ENCODE data around the gene MAST4.

MAST4 gene

DNA sequence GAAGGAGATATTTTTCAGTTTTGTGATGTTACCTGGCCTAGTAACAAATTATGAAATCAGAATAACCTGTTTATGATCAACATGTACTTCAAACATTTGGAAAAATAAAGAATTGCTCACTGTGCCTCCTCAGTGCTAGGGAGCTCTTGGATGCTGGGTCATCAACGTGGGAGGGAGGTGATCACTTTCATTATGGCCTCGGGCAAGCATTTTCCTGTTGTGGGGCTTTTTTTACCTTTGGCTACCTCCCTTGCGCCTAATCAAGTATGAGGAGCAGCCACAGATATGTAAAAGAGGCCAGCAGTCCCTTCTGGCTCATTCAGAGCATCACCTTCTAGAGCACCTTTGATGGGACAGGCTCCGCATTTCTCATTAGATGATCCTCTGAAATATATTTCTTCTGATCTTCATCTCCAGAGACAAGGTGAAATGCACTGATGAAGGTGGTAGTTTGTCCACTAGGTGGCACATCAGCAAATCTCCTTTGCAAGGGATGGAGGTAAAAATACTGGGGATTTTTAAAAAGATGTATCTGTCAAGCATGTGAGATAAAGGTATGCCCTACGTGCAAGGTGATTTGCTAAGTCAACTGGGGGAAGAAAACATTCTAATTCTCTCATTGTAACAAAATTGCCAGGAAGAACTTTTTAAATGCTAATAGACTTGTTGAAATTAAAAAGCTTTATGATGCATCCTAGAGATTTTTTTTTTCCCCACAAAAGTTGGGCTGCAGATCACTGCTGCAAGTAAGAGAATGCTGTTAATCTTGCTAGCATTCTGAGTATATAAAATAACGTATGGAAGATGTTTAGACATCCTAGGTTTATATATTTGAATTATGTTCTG is 218.2 kb downstream of the MAST4 start:
- Histone ChIP-seq H3K27ac (ENCODE audit: low read length) (no peak overlapping the region), H3K27me3 (replicated peaks; ENCODE audit: insufficient read depth, low read length) (no peaks in the 10 kb centered on the region), H4K20me1 (ENCODE audit: insufficient read depth, low read length) (no peaks in the 10 kb centered on the region), H3K79me2 (ENCODE audit: low read length) (no peaks in the 10 kb centered on the region), H3F3A (ENCODE audit: insufficient read depth, low read length) (no peaks in the 10 kb centered on the region), H3K9me2 (replicated peaks; ENCODE audit: insufficient read depth, low read length) (no peaks in the 10 kb centered on the region), H2AFZ (ENCODE audit: low read length) (no peak overlapping the region), H3K4me2 (ENCODE audit: low read depth, low read length) (peak overlapping the region; percentile 19; the same call in 1 of the 2 replicates), H3K9ac (ENCODE audit: low read length) (no peak overlapping the region), H3K4me3 (ENCODE audit: low read length) (no peak overlapping the region), H3K36me3 (replicated peaks; ENCODE audit: insufficient read depth, low read length) (no peaks in the 10 kb centered on the region), H3K9me3 (replicated peaks; ENCODE audit: insufficient read depth, low read length) (no peaks in the 10 kb centered on the region), H3K4me1 (ENCODE audit: low read length) (no peaks in the 10 kb centered on the region)
- DNase-seq: peak; percentile 61
- TF ChIP-seq EZH2 (optimal IDR thresholded peaks at IDR 0.05; ENCODE audit: low read depth, low read length): no peak
- TF ChIP-seq EZH2phosphoT487 (IDR thresholded peaks at IDR 0.05; ENCODE audit: low read length): no peak
- TF ChIP-seq, protein P1, sequence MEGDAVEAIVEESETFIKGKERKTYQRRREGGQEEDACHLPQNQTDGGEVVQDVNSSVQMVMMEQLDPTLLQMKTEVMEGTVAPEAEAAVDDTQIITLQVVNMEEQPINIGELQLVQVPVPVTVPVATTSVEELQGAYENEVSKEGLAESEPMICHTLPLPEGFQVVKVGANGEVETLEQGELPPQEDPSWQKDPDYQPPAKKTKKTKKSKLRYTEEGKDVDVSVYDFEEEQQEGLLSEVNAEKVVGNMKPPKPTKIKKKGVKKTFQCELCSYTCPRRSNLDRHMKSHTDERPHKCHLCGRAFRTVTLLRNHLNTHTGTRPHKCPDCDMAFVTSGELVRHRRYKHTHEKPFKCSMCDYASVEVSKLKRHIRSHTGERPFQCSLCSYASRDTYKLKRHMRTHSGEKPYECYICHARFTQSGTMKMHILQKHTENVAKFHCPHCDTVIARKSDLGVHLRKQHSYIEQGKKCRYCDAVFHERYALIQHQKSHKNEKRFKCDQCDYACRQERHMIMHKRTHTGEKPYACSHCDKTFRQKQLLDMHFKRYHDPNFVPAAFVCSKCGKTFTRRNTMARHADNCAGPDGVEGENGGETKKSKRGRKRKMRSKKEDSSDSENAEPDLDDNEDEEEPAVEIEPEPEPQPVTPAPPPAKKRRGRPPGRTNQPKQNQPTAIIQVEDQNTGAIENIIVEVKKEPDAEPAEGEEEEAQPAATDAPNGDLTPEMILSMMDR (IDR thresholded peaks at IDR 0.05; ENCODE audit: low read length): peak; percentile 83

DNA sequence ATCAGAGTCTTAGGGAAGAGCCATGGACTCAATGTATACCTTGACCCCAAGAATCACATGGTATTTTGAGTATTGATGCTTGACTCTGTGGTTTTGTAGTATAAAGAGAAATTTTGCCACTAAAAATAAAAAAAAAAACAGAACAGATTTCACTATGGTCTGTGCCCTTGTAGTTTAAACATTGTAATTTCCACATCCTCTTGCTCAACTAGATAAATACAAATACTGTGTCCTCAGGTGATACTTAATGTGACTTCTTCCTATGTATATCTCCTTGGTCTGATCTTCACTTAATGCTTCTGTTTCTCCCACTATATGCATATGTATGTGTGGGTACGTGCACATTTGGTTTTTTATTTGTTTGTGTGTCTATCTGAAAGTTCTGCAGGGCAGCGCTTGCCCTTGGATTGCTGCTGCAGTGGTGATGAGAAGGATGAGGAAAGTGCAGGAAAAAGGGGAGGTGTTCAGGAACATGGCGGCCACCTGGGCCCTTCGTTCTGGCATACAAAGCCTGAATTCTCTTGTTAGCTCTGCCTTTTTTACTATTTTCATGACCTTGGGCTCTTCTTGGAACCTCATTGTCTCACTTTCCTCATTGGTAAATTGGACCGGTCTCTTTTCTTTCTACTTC is 222.2 kb downstream of the MAST4 start:
- TF ChIP-seq, protein P1 (IDR thresholded peaks at IDR 0.05; ENCODE audit: low read length): no peak
- TF ChIP-seq EZH2 (optimal IDR thresholded peaks at IDR 0.05; ENCODE audit: low read depth, low read length) (no peak), EZH2phosphoT487 (IDR thresholded peaks at IDR 0.05; ENCODE audit: low read length) (no peak)
- Histone ChIP-seq H3K4me2 (ENCODE audit: low read depth, low read length) (no peak overlapping the region), H3F3A (ENCODE audit: insufficient read depth, low read length) (no peaks in the 10 kb centered on the region), H3K27me3 (replicated peaks; ENCODE audit: insufficient read depth, low read length) (no peaks in the 10 kb centered on the region), H3K4me1 (ENCODE audit: low read length) (no peaks in the 10 kb centered on the region), H4K20me1 (ENCODE audit: insufficient read depth, low read length) (no peaks in the 10 kb centered on the region), H2AFZ (ENCODE audit: low read length) (no peak overlapping the region), H3K79me2 (ENCODE audit: low read length) (no peaks in the 10 kb centered on the region), H3K9me2 (replicated peaks; ENCODE audit: insufficient read depth, low read length) (no peaks in the 10 kb centered on the region), H3K4me3 (ENCODE audit: low read length) (no peak overlapping the region), H3K9ac (ENCODE audit: low read length) (no peak overlapping the region), H3K36me3 (replicated peaks; ENCODE audit: insufficient read depth, low read length) (no peaks in the 10 kb centered on the region), H3K9me3 (replicated peaks; ENCODE audit: insufficient read depth, low read length) (no peaks in the 10 kb centered on the region), H3K27ac (ENCODE audit: low read length) (no peak overlapping the region)
- DNase-seq: no peak

DNA sequence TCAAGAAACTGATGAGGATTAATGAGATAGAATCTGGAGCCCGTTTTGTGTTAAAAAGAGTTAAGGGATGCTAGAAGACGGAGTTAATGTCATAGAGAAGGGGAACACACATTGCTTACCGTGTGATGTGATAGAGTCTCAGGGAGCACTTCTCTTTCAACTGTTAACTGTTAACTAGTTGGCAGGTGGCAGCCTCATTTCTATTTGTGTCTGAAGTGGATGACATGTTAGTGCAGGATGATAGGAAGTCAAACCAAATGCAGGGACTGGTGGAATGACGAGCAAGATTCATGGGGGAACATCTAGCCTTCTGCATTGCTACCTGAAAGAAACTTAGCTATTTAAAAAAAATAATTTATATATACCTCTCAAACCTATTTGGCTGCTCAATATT is 222.7 kb downstream of the MAST4 start:
- no peaks in the 10 kb centered on the region for H4K20me1 ChIP-seq (ENCODE audit: insufficient read depth, low read length)
- no peak overlapping the region for H3K27ac ChIP-seq (ENCODE audit: low read length)
- H3K27me3 ChIP-seq (replicated peaks; ENCODE audit: insufficient read depth, low read length): no peaks in the 10 kb centered on the region
- H3K4me1 ChIP-seq (ENCODE audit: low read length): no peaks in the 10 kb centered on the region
- no peaks in the 10 kb centered on the region for H3K9me2 ChIP-seq (replicated peaks; ENCODE audit: insufficient read depth, low read length)
- H3K9me3 ChIP-seq (replicated peaks; ENCODE audit: insufficient read depth, low read length): no peaks in the 10 kb centered on the region
- H3K4me3 ChIP-seq (ENCODE audit: low read length): no peak overlapping the region
- H3F3A ChIP-seq (ENCODE audit: insufficient read depth, low read length): no peaks in the 10 kb centered on the region
- TF ChIP-seq EZH2phosphoT487 (IDR thresholded peaks at IDR 0.05; ENCODE audit: low read length): no peak
- TF ChIP-seq, protein P1 (IDR thresholded peaks at IDR 0.05; ENCODE audit: low read length): no peak
- TF ChIP-seq EZH2 (optimal IDR thresholded peaks at IDR 0.05; ENCODE audit: low read depth, low read length): no peak
- no peak for DNase-seq
- H3K9ac ChIP-seq (ENCODE audit: low read length): no peak overlapping the region
- H3K36me3 ChIP-seq (replicated peaks; ENCODE audit: insufficient read depth, low read length): no peaks in the 10 kb centered on the region
- no peak overlapping the region for H2AFZ ChIP-seq (ENCODE audit: low read length)
- H3K79me2 ChIP-seq (ENCODE audit: low read length): no peaks in the 10 kb centered on the region
- no peak overlapping the region for H3K4me2 ChIP-seq (ENCODE audit: low read depth, low read length)

All from MM.1S (cell line).